HG03108 (cell line): ENCODE data around the gene PKD1L1.

Source experiments
- ATAC-seq: cut with Tn5 transposase; IDR thresholded peaks from one replicate; pipeline ENCODE4 v1.9.1; 2021; ENCODE audit warnings: moderate library complexity; ENCODE audit not compliant: unreplicated experiment

PKD1L1 gene

DNA sequence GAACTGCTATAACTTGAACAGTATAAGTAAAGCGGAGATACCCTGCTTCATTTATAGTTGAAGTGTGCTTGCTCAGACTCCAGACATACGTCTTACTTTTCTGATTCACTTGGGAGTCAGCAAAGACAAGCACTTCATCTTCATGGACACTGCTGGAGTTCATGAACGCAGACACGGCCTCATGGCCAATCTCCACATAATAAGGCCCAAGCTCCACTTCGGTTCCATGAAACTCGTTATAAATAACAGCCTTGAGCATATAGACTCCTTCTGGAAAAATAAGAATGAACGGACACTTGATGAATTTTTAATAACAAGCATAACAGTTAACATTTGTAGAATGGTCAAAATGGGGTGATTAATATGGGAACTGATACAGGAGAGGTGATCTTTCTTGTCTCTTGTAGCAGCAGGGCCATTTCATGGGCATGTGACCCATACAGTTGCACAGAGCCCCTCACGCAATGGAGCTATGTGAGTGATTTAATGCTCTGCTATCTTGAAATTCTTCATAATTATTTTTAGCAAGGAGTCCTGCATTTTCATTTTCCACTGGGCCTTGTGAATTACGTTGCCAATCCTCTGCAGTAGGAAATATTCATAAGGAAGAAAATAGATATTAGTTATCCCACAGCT is 40.2 kb downstream of the PKD1L1 start:
- no peak for ATAC-seq

DNA sequence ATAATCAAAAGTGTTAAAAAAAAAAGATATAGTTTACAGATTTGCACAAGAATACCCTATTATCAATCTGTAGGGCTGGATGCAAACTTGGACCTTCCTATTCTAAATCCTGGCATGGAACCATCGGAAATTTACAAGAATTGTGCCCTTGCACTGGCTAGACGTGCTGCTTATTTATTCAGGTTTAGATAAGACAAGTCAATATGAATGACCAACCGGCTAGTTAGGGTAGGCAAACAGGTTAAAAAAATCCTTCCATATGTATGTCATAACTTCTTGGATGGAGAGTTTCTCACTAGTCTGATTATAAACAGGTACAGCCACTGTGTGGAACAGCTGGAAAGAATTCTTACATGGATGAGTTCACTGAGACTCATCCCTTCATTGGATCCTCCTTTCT is 41.4 kb downstream of the PKD1L1 start:
- ATAC-seq: no peak

DNA sequence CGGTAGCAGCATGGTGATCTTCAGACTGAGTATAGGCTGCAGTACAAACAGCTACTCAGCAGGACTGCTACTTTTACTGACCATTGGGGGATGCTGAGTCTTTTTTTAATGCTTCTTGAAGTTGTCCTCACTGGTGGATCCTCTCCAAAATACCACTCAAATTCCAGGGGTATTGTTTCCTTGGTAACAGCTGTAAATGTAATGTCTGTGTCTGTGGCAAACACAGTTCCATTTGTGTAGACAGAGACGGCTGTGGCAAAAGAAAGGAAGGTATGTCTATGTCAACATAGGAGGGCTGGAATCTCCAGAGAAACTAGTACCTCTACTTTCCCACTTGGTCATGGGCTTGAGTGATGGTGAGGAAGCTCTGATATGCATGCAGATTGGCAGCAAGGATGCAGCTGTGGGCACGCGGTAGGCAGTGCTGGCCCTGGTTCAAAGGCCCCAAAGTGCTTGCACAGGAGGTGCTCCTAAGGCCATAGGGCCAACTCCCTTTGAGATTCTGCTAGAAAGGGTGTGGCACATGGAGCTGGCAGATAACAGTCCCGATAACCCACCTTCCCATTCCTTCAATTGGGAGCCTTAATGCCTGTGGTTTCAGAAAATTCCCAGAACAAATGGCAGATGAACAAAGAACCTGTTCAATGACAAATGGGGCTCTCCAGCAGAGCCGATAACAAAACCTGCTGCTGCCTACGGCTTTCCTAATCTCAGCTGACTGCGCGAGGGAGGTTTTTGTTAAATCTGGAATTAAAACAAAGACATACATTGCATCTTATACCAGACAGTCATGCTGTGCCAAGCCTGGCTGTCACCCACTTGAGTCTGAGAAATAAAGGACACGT is 43.0 kb downstream of the PKD1L1 start:
- ATAC-seq: no peak

DNA sequence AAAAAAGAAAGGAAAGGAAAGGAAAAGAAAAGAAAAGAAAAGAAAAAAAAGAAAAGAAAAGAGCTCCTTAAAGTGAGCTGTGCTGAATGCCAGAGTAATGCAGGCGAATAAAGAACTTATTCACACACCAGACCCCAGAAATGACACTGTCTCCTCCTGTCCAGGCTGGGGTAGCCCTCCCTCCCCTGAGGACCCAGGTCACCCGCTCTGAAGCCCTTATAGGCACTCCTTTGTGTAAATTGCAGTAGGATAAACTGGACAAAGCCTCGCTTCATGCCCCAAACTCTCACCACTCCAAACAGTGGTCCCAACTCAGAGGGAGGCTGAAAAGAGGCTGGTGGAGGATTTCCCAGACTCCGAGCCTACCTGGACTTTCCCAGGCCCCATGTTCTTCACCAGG is 46.3 kb downstream of the PKD1L1 start:
- ATAC-seq: no peak

DNA sequence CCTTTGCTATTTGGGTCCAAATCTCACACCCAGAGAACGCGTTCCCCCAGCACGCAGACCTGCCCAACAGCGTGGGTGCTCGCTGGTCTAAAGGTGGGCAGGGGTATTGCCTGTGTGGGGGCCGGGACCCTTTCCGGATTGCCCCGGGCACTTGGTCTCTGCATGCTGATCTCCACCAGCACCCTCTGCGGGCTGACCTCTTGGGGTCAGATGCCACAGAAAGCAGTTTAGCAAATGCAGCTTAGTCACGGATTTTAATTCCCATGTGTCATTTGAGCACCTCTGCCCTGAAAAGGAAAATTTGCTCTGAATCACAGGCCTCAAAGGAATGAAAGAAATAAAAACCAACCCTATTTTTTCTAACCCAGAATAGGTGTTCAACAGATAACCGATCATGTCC is 46.7 kb downstream of the PKD1L1 start:
- ATAC-seq: no peak

DNA sequence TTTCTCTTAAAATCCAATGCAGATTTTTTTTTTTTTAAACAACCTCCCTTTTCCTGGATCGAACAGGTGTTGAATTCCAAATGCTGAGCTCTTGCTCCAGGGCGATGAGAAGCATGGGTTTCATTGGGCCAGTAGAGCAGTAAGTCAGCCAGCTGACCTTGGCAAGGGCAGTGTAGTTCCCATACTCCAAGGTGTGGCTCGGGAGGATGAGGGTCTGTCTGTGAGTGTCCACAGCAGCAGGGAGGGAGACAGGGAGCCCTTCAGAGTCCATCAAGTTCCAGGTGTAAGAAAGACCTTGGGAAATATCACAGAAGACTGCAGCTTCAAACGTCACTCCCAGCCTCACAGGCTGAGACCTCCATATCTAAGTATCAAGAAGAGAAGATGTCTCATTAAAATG is 50.4 kb downstream of the PKD1L1 start:
- no peak for ATAC-seq

DNA sequence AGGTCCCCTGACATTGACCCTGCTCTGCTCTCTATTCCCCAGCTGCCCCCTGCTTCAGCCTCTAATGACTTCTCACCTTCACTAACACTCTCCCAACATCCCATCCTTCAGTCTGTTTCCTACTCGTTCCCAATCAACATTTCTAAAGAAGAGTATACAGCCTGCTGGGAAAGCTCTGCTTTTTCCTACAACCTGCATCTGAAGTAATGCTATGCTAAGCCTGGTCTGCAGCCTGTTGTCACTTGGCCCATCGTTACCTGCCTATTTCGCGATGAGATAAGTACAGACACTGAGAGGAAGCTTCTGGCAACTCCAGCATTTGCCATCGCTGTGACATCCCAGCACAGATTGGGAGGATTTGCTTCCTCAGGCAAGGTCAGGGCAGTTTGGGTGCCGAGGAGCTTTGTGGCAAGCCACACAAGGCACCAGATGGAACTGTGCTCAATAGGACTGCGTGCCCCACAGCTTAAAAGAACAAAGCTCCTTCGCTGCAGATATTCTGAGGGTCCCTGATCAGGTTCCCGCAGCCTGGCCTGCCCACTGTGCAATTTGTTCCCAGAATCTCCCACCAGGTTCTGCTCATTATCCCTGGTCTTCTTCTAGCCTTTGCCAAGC is 51.4 kb downstream of the PKD1L1 start:
- no peak for ATAC-seq

DNA sequence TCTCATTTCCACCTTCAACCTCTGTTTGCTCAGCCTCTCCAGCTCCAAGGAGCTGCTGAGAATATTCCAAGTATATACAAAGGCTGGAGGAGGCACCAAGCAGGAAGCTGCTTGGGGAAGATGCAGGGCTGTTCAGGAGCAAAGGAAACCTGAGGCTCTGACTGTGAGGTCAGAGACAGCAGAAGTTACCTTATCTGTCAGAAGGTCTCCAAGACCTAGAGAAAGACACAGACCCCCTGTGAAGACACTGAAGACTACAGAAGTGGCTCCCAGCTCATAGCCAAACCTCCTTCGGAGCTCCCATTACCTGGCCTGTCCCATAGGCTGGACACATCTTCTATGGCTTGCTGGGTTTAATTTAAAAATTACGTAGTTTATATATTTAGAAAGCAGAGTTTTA is 53.2 kb downstream of the PKD1L1 start:
- ATAC-seq: no peak

DNA sequence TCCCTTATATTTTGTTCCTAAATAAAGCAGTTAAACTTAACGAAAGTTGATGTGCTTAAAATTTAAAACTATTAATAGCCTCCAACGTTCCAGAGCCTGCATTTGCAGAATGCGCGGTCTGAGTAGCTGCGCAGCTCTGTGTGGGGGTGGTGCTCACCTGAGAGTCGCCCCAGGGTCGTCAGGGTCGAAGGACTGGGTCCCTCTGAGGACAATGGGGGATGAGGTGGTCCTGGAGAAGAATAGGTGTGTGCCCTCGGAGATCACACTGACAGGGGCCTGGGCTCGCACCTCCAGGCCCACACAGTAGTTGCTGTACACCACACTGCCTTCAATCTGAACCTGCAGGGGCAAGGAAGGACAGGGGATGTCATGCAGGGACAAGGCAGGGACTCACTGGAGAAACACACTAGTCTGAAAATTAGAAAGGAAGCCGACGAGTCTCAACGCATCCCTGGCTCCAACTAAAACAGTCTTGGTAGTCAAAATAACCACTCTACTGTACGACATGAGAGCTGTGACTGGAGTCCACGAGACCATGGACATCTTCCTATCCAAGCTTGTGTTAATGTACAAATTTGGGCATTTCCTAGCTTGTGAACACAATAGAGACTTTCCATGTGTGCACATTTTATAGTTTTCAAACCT is 54.4 kb downstream of the PKD1L1 start:
- no peak for ATAC-seq

DNA sequence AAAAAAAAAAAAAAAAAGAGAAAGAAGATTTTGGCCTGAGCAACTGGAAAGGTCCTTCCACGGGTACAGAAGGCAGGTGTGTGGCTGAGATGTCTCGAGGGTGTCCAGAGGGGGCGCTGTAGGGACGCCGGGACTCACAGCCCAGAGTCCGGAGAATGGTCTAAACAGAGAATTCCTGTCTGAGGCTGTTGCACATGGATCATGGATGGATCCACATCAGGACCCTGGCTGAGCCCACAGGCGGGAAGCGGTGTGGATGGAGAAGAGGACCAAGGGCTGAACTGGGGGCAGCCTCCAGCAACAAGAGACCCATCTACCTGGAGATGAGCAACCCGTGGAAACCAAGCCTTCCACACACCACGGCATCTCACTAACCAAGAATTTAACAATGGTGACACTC is 55.0 kb downstream of the PKD1L1 start:
- ATAC-seq: no peak

DNA sequence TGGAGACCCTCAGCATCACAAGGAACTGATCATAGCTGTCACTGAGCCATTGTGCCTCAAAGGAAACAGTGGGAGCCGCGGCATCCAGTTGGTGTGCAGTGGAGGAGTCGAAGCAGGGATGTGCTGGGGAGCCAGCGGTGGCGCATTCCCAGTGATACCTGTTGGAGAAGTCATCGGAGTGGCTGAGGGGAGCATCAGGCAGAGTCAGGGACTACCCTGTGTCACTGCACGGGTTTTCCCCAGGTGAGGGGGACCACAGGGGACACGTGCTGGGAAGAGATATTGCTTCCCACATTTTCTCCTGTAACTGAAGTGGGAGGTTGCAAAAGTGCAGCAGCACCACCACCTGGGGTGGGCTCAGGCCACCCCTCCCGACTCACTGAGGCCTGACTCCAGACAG is 57.7 kb downstream of the PKD1L1 start:
- no peak for ATAC-seq

DNA sequence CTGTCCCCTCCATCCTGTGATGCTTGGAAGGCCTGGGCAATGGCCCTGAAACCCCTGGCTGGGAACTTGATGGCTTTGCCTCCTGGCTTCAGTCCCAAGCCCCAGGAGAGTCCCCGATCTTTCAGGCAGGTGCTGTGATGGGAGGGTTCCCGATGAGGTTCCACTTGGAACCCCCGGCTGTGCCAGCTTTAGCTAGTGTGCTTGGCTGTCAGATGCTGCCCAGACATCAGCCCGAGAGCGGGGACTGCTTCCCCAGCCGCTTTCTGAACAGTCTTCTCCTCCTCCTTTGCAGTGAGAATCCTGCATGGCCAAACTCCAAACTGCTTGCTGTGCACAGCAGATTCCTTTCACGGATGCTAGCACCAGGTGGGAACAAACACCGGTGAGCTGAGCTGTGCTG is 58.1 kb downstream of the PKD1L1 start:
- no peak for ATAC-seq

DNA sequence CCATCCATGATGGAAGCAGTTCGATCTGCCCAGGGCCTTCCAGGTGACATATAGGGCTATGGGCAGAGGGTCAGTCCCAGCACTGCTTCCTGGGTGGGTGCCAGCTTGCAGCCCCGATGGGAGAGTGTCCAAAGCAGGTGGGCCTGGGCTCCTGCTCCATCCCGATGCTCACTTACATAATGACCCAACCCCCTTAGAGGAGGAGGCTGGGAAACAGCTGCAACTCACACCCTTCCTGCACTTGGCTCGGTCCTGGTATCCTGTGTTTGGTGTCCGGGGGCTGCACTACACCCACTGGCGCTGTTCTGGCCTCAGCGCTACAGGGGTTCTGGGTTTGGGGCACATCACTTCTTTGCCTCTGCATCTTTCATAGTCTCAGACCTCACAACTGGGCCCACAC is 58.5 kb downstream of the PKD1L1 start:
- ATAC-seq: no peak

DNA sequence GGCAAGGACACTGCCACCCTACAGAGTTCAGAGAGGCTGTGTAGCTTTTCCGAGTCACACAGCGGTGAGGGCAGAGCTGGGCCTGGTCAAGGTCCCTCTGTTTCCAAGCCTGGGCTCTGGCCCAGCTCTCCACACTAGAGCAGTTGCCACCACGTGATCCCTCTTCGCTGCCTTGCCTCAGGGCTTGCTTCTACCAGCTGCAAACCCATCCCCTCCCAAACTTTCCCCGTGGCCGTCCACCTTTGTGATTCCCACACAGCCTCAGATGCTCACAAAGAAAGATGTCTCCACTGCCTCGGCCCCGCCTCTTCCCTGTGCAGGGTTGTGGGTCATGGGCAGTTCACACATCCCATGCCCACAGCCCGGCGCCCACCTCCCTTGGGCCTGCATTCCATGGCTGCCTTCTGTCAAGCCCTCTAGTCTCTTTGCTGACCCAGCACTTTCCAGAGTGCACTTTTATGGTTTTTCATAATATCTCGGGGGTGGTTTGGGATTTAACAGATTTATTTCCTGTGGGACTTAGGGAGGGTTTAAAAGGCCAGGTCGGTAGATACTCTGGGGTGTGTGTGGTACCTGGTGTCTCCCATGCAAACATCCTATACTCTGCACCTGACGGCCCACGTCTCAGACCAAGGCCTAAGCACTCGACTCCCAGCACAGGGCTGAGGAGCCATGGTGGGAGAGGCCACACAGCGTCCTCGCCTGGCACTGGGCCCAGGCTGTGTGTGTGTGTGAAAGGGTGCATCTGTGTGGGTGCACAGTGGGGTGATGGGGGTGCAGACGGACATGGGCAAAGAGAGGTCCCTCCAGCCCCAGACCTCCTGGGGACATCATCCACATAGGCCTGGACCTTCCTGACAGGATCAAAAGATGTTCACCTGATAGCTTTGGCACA is 59.6 kb downstream of the PKD1L1 start:
- no peak for ATAC-seq

DNA sequence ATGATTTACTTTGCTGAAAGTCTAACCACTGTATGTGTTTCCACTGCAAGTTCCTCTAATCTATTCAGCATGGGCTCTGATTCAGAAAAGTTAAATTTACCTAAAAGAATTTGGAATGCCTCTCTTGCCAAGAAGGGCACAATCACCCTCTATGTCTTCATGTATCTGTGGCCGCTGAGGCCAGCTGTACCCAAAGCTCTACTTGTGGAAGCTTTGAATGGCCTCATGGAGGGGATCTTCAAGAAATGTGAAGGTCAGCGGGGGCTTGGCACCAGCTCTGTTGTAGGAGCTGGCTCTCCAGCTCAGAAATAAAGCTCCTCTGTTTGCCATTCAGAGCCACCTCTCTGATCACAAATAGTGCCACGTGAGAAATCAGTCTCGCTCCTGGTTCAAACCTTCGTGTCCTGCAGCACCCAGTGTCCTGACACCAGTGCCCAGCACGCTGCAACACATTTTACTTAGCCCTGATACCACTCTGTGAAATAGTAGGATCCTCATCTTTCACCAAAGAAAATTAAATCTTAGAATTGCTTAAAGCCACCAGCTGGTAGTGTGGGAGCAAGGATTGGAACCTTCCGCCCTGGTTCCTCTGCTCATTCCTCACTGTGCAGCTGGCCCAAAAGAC is 61.1 kb downstream of the PKD1L1 start:
- ATAC-seq: no peak

DNA sequence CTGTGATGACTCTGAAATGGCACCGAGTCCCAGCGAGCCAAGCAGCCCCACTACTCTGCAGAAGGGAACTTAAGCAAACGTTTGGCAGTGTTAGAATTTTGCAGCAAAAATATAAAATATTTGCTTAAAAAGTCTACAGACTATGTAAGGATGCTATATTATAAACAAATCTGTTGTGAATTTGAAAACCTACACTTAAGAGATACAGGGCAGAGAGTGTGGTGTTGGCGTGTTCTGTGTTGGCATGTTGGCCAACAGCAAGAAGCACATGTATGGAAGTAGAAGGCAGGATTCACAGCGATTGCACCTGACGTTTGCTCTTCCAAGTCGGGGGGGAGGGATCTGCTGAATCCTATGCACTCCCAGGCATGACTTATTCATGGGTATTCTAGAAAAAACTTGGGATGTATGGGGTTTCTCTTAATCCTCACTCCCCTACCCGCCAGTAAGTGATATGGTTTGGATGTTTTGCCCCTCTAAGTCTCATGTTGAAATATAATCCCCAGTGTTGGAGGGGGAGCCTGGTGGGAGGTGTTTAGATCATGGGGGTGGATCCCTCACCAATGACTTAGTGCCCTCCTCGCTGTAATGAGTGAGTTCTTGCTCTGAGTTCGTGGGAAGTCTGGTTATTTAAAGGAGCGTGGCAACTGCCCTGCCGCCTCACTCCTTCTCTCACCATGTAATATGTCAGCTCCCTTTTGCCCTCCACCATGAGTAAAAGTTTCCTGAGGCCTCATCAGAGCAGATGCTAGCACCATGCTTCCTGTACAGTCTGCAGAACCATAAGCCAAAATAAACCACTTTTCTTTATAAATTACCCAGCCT is 62.1 kb downstream of the PKD1L1 start:
- ATAC-seq: no peak

DNA sequence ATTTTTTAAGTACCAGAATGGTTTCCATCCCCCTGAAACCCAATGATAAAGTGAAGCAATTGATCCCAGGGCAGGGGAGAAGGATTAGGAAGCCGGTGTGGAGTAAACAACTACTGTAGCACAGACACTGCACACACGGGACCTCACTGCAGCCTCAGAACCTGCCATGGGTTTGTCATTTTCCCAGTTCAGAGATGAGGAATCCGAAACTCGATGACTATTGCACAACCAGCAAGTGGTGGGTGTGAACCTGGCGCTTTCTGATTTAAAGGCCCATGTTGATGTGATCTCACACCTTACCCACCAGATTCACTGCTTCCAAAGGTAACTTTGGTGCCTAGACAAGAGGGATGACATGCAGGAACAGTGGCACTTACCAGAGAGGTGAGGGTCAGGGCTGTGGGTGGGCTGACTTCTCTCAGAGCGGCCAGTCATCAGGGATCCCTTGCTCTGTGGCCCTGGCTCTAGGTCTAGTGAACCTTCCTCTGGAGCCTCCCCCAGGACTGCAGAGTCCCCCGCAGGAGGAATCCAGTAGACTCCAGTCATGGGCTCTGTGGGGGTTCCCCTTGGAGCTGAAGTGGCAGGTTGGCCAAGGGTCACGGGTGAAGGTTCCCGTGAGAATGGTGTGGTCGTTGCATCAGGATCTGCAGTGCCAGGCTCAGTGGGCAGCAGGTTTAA is 62.8 kb downstream of the PKD1L1 start:
- no peak for ATAC-seq

DNA sequence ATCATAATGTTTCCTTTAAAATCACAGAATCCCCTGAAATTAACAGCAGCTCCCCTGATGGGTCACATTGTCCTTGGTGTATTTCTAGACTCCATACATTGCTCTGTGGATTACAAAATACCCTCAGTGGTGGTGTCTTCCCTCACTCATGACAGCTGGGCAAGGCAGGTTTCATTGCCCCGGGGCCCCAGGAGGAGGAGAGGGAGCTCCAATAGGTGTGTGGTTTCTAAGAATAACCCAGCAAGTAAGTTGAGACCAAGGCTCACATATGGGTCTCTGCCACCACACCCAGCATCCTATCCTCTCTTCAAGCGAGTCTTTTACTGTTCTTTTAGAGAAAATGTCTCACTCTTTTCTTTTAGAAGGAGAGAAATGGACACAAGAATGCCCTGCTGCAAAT is 63.6 kb downstream of the PKD1L1 start:
- no peak for ATAC-seq

DNA sequence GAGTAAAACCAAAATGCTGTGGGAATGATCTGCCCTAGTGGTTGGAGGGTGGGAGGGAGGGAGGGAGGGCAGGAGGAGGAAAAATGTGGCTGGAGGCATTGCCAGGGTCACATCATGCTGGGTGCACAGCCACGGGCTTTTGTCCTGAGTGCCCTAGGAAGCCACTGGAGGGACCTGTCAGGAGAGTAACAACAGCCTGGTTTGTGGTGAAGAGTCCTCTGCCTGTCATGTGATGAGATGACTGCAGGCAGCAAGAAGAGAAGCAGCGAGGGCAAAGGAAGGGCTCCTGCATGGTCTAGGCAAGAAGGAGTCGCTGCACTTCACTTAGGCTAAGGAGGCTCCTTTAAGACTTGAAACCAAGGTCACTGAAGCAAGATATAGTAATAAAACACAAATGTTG is 65.6 kb downstream of the PKD1L1 start:
- ATAC-seq: no peak
